Dedifferentiated amniotic fluid mesenchymal stem cell (primary cell): ENCODE measurements around the gene DLEU7.

Experiments
- DNase-seq: peaks from one replicate; pipeline ENCODE4 v3.0.0-alpha.2; 2016; ENCODE audit errors: extremely low spot score

The DLEU7 gene

DNA sequence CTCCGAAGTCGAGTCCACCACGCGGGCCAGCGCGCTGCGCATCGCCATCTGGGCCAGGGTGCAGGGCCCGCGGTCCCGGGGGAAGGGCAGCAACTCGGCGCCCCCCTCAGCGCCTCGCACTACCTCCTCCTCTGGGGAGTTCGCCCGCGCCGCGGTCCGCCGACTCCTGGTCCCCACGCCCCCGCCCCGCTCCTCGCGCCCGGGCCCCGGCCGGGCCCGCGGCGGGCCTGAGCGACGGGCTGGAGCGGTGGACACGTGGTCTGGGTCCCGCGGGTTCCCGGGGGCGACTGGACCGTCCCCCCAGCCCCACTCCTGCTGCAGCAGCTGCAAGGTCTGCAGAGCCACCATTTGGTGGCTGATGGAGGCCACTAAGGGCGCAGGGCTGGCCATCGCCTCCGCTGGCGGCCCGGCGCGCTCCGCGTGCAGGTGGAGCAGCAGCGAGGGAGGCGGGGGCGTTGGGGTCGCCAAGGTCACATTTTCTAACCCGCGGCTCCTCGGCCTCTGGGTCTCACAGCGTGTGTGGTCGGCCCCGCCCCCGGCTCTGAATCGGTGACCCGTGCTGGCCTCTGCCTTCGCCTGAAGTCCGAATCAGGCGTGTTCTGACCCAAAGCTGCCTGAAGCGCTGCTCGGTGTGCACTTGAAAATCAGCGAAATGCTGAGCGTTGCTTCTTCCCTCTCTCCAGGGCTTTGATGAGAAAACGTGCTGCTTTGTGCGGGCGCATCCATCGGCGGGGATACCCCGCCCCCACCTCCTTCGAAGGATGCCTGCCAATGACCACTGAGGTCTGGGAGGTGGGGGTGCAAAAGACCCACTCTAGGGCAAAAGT is at the start of gene DLEU7:
TSS of gene DLEU7 (minus strand) at position 436 of the 827 bp plus-strand sequence. CDS start at position 390, 46 bp downstream.
- DNase-seq: no peak

GRCh38 chr13:50892210-50892944 is 48.9 kb upstream of the DLEU7 start:
- DNase-seq: no peak

DNA sequence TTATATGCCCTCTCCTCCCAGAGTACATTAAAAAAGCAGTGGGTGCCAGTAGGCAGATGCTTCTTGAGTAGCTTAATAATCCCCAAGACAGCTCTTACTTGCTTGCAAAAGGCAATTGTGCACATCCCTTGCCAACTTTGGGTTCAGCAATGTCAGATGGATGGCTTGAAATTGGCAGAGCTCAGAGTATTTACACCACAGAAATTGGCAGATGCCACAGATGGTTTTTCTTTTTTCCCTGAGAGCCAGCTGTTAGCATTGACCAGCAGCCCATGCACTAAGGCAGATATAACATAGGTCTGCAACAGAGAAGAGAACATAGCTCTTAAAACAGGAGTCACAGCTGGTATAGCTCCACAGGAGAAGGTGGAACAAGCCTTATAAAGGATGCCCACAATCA is 47.7 kb upstream of the DLEU7 start:
- DNase-seq: no peak

DNA sequence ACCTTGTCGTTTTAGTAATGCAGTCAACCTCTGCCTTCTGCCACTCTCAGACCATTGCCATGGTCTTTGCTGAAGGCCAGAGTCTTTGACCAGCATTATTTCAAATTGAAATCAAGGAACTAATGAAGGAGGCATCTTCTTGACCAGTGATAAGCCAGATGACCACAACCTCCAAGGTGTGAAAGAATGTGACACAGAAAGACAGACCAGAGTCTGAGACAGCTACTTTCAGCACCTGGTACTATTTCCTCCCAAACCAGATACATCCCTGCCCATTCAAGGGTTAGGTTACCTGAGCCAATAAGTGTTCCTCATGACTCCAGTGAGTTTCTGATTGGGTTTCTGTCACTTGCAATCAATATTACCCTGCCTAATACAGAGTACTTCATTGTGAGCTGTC is 45.8 kb upstream of the DLEU7 start:
- no peak for DNase-seq

GRCh38 chr13:50888362-50888761 is 44.9 kb upstream of the DLEU7 start:
- no peak for DNase-seq

DNA sequence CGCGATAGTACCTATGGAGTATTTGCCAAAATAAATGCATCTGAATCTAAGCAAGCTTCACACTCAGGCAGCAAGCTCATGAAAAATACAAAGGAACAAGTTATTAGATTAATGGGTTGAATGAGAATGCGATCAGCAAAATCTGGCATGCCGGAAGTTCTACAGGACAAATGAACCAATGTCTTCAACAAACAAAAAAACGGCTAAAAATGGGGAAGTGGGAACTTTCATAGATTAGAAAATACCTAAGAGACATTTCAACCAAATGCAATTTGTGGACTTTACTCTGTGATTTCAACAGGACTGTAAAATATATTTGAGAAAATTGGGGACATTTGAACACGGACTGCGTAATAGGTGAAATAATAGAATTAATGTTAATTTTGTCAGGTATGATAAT is 43.7 kb upstream of the DLEU7 start:
- no peak for DNase-seq

DNA sequence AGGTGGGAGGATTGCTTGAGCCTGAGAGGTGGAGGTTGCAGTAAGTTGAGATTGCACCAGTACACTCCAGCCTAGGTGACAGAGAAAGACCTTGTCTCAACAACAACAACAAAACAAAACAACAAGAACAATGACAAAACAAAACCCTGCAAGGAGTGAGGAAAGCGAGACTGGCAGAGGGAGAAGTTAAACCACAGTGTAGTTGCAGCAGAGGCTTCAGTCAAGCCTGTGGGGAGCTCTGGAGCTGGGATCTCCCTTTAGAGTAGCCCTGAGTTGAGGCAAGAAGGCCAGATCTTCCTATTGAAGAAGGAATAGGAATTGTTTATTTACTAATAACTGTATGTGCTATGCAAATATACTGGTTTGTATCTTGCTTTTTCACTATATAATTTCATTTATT is 40.8 kb upstream of the DLEU7 start:
- no peak for DNase-seq

DNA sequence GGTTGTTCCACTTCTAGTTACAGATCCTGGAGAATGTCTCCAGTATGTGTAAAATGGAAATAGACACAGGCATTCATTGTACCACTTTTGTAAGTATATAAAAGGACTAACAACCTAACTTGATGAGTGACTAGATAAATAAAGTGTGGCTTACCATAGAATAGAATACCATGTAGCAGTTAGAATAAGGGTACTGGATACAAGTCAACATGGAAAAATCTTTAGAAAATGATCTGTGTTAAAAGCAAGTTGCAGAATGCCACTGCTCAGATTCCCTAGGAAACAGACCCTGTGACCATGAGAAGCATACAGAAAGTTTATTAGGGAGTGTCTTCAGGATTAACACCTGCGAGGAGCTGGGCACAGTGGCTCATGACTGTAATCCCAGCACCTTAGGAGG is 40.2 kb upstream of the DLEU7 start:
- DNase-seq: no peak

DNA sequence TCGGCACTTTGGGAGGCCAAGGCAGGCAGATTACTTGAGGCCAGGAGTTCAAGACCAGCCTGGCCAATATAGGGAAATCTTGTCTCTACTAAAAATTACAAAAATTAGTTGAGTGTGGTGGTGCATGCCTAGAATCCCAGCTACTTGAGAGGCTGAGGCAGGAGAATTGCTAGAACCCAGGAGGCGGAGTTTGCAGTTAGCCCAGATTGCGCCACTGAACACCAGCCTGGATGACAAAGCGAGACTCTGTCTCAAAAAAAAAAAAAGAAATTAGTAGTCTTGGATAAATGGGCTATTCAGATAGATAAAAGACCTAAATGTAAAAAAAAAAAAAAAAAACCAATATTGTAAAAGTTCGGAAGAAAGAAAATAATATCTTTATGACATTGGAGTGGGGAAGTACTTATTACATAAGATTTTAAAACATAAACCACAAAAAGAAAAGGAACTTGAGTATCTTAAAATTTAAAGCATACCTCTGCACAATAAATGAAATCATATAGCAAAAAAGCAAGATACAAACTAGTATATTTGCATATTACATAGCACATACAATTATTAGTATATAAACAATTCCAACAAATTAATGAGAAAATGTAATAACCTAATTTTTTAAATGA is 39.4 kb upstream of the DLEU7 start:
- no peak for DNase-seq

GRCh38 chr13:50873991-50874390 is 30.5 kb upstream of the DLEU7 start:
- DNase-seq: no peak

- DNase-seq: no peak
Observed at GRCh38 chr13:50873467-50873866, 30.0 kb upstream of the DLEU7 start.

DNA sequence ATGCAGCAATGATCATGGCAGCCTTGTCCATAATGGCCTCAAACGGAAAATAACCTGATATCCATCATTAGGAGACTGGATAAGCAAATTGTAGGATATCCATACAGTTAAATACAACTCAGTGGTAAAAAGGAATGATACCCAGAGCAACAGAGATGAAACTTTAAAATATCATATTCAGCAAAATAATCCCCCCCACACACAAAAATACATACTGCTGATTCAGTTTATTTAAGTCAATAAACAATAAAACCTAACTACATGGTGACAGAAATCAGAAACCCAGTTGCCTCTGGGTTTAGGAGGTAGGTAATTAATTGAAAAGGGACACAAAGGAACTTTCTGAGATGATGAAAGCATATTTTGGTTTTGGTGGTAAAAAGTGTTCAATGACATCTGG is 27.9 kb upstream of the DLEU7 start:
- no peak for DNase-seq

DNA sequence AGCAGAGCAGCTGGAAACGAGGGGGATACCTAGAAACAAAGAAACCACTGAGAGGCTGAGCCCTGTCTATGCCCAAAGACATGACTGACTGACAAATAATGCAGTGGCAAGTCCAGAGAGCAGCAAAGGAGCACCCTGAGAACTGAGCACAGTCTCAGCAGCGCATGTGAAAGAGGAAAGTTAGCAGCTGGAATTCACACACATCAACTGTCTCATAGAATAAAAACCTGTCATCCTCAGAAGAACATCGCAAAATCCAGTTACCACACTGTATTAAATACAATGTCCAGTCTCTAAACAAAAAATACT is 24.1 kb upstream of the DLEU7 start:
- no peak for DNase-seq

- no peak for DNase-seq
Observed at GRCh38 chr13:50866817-50867636, 23.5 kb upstream of the DLEU7 start.

DNA sequence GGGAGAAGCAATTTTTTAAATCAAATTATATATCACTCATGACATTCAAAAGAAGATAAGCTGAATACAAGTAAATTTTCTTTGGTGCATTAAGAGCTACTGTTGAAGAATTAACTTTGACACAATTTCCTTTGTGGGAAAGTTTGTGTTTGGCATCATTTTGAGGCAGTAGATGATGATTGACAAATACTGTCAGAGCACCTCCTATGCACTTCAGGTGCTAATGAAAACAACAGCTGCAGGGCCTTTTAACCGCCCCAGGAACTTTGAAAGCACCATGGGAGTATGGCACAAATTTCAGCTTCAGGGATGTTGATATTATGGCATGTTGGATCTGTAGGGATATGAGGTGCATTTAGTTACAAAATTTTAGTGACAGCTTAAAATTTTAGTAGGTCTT is 21.0 kb upstream of the DLEU7 start:
- no peak for DNase-seq

- DNase-seq: no peak
Observed at GRCh38 chr13:50855681-50856080, 12.2 kb upstream of the DLEU7 start.

- DNase-seq: no peak
Observed at GRCh38 chr13:50850445-50850844, 7.0 kb upstream of the DLEU7 start.

DNA sequence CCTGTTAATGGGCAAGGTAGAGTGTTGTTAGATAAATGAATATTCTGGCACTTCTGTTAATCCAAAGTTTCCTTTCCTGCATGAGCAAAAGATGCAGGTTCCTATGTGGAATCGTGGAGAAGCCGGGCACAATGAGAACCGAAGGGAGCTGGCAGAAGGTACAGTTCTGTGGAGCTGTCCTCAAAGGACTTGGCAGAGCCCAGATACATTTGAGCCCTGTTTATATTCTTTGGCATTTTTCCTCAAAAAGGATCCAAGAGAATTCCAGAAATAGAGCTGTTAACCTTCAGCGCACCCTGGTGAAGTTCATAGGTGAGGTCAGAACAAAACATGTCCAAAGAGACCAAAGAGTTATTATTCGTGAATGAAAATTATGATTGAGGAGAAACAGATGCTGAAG is 4.0 kb upstream of the DLEU7 start:
- no peak for DNase-seq

DNA sequence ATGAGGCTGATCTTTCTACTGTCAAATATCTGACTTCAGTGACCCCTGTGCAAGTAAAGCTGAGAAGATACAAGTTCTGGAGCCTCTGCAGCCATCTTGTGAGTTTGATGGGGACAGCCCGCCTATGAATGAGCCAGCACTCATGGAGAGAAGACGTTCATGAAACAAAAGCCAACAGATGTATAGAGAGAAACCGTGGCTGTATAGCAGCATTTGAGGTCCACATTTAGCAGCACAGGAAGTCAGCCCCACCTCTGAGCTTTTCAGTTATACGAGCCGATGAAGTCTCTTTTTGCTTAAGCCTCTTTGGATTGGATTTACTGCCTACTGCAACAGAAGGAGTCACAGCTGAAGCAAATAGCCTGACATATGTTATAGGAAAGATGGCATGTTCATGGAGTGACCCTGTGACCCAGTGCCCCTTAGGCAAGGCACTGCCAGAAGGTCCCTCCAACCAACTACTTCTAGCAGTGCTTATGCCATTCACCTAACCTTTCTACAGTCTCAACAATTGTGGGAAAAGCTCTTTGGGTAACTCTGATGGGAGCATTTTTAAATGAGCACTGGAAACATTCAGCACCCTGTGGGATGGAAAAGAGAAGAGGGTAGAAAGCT is 3.5 kb upstream of the DLEU7 start:
- no peak for DNase-seq

GRCh38 chr13:50845211-50845610 is 1.7 kb upstream of the DLEU7 start:
- peak; percentile 27 for DNase-seq

DNA sequence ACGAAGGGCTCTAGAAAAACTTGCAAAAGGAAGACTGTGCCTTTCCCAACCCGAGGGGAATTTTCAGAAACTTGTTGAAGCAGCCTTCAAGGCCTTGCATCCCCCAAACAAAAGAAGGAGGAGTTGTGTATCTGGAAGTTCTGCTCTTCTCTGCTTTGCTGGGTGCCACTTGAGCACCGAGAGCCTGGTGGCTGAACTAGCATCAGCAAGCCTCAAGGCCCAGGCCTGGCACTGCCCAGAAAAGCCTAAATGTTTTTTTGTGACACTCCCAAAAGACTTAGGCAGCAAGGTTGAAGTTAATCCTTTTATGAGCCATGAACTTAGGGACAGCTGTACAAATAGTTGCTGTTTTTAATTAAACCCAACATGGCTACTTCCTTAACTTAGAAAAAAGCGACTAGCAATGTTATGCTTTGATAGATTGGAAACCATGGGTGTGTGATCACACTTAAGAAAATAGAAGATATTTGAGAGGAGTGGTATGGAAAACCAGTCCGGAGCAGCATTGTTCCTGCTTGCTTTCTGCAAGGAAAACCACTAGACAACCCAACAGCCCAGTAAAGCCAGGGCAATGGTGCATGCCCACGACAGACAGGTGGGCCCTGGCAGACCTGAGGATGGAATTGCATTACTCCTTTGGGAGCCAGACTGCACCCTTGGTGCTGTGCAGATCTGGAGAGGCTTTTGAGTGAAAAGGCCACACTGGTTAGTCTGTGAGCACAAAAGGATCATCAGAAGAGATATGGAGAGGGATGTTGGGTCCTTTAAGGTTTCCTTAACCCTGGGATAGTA is 788 bp upstream of the DLEU7 start:
- DNase-seq: no peak
